ENCODE data around the gene FRMD1. TPM values are rescaled to one million over a fixed set of nuclear protein-coding genes. Genes with fewer than 3 reads are reported as not detected.

Gene FRMD1
- total and polyA plus RNA-seq, 2 of the 8 experiments (the other 6 are each of a cell fraction or from before 2014, with no cell fraction given), result 0.36 TPM; not detected in 1

DNA sequence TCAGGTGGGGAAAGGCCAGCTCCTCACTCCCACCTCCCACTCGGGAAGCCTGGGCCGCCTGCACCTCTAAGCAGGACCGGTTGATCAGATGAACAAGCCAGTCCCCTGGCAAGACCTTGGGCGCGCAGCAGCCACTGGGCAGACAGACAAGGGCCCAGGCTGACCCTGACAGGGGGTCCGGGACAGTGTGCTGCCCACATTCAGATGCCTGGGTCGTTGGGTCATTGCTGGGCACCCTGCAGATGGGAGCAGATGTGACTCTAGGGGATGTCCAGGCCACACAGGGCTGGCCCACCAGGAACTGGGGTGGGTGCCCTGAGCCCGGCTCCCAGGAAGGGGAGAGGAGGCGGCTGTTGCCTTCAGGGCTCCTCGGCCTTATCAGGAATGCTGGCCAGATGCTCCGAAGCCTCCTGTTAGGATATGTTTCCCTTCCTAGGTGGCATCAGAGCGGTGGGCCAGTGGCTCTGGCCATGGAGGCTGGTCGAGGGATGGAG lies 17.3 kb upstream of the FRMD1 start:
- Histone ChIP-seq H3K79me2 (ENCODE audit: control insufficient read depth in 1 of 2, insufficient read depth in 2 of 2, low read length in 2 of 2) (no peaks in the 10 kb centered on the region), H4K20me1 (replicated peaks in 1 of 2; ENCODE audit: control insufficient read depth in 1 of 2, insufficient read depth in 2 of 2, low read length in 2 of 2) (no peaks in the 10 kb centered on the region), H3K9me3 (ENCODE audit: insufficient read depth in 2 of 2, low read depth in 1 of 2, low read length in 1 of 2) (no peaks in the 10 kb centered on the region), H3K27ac (ENCODE audit: low read depth, low read length) (no peak overlapping the region), H2AFZ (ENCODE audit: low read length) (no peak overlapping the region), H3K9ac (replicated peaks in 1 of 4; ENCODE audit: extremely low read depth in 1 of 4, low read depth in 3 of 4, low read length in 3 of 4) (no peak overlapping the region), H3K56ac (replicated peaks; ENCODE audit: insufficient read length, low read depth, low read length) (no peak overlapping the region), H3K14ac (ENCODE audit: insufficient read length) (no peak overlapping the region), H2BK5ac (ENCODE audit: low read depth, low read length) (no peak overlapping the region), H3K36me3 (ENCODE audit: control insufficient read depth in 2 of 4, insufficient read depth in 4 of 4, low read length in 3 of 4) (no peaks in the 10 kb centered on the region), H4K8ac (ENCODE audit: extremely low read depth, insufficient read depth, low read length) (no peak overlapping the region; the same call in 1 of the 2 replicates), H2BK20ac (ENCODE audit: low read length) (no peak overlapping the region), H2BK12ac (ENCODE audit: low read depth, low read length) (no peak overlapping the region), H2AK5ac (ENCODE audit: low read depth, low read length) (no peak overlapping the region), H3K4me3 (ENCODE audit: extremely low read depth in 1 of 4, insufficient read depth in 2 of 4, low read depth in 3 of 4, low read length in 4 of 4) (no peak overlapping the region), H2BK15ac (ENCODE audit: low read length) (no peak overlapping the region), H3K27me3 (replicated peaks in 1 of 4; ENCODE audit: control insufficient read depth in 3 of 4, extremely low read depth in 1 of 4, insufficient read depth in 3 of 4, low read length in 3 of 4) (peaks cover 3 to 9% (median 8%) of the 10 kb centered on the region in 4 experiments; a peak in 6 of 7 replicates), H3K4ac (replicated peaks; ENCODE audit: insufficient read length, low read depth, low read length) (no peak overlapping the region), H4K5ac (ENCODE audit: insufficient read length, low read depth, low read length) (no peak overlapping the region), H3K79me1 (ENCODE audit: low read depth, low read length) (no peaks in the 10 kb centered on the region), H3K23ac (ENCODE audit: insufficient read length) (no peak overlapping the region), H3K18ac (ENCODE audit: extremely low read depth, low read length) (no peak overlapping the region; the same call in 1 of the 2 replicates), H3K4me2 (ENCODE audit: insufficient read depth in 1 of 2, low read depth in 2 of 2, low read length in 2 of 2) (no peak overlapping the region), H4K91ac (replicated peaks; ENCODE audit: insufficient read length, low read length) (no peak overlapping the region), H3K23me2 (ENCODE audit: low read depth, low read length) (no peaks in the 10 kb centered on the region), H2BK120ac (replicated peaks; ENCODE audit: low read depth, low read length) (no peak overlapping the region), H3K4me1 (replicated peaks in 1 of 4; ENCODE audit: control insufficient read depth in 3 of 4, insufficient read depth in 4 of 4, low read length in 3 of 4) (peaks cover 0 to 4% (median 3%) of the 10 kb centered on the region in 4 experiments; a peak in 4 of 7 replicates)
- 78% methylated on average over 12 of the region's 13 CpGs; no CpG with 5 or more reads in 1 of the 2 experiments for WGBS, 2 experiments (ENCODE audit: extremely low coverage in 1 of 2, insufficient coverage in 1 of 2, insufficient read length in 1 of 2, insufficient replicate concordance in 2 of 2, low coverage in 1 of 2, low lambda C conversion rate in 2 of 2, missing lambda C conversion rate in 1 of 2)
- ChIA-PET POLR2A (ENCODE audit: partially characterized antibody) (no interaction called here), CTCF (ENCODE audit: partially characterized antibody) (interaction anchor here (0.6 to 2.6 kb wide), 3 partner anchors 21 to 36 kb away, joined by 3 to 9 read pairs (median 3); no protein-coding TSS in a partner anchor)
- TF ChIP-seq CEBPB (IDR thresholded peaks at IDR 0.05; ENCODE audit: low read depth, low read length), result no peak
- TF ChIP-seq SUZ12 (IDR thresholded peaks at IDR 0.05; ENCODE audit: low read length), result no peak
- no peak for TF ChIP-seq SIX5 (IDR thresholded peaks at IDR 0.05; ENCODE audit: low read depth, low read length)
- FAIRE-seq (no peak), DNase-seq (ENCODE audit: low read depth in 1 of 2, low spot score in 2 of 2) (no peak)
